PC-9 (cell line): ENCODE data around the gene SRPRB. TPM values are rescaled to one million over a fixed set of nuclear protein-coding genes. Genes with fewer than 3 reads are reported as not detected.

ENCODE experiments used
- BruUV-seq: library from RNA; stranded (reverse); fragments of 400-500 nt; replicated peaks from 2 replicates; lab custom pipeline; 2021; lab: Mats Ljungman, UMichigan
- CTCF ChIA-PET: fragments of 300-600 bp; sonication (Branson Sonifier 250); formaldehyde crosslinking; loops from one replicate; lab custom pipeline; 2022; ENCODE audit warnings: antibody characterized with exemption; lab: Charles Lee
- POLR2A ChIA-PET: fragments of 300-600 bp; sonication (Branson Sonifier 250); formaldehyde crosslinking; loops from one replicate; lab custom pipeline; 2022; ENCODE audit warnings: antibody characterized with exemption; ENCODE audit not compliant: unreplicated experiment; lab: Charles Lee
- DNase-seq, 2 experiments: peaks; one replicate each; pipeline versions ENCODE4 v3.0.0 to v3.0.0-alpha.2; 2015 to 2022; ENCODE audit warnings: mixed read lengths in 1 of 2
- H2AFZ ChIP-seq: fragments of 200-600 bp; sonication (generic); 2 replicates; pipeline ENCODE4 v1.8.1; 2017; ENCODE audit warnings: antibody characterized with exemption
- H3F3A ChIP-seq: fragments of 200-600 bp; sonication (generic); 2 replicates; pipeline ENCODE4 v1.8.1; 2017; ENCODE audit warnings: antibody characterized with exemption, mild to moderate bottlenecking, low read depth; ENCODE audit not compliant: insufficient read depth
- H3K27ac ChIP-seq: fragments of 200-600 bp; sonication (generic); 2 replicates; pipeline ENCODE4 v1.6.1; 2016; ENCODE audit warnings: mixed run types
- H3K27me3 ChIP-seq: fragments of 200-600 bp; sonication (generic); 2 replicates; pipeline ENCODE4 v1.6.1; 2016; ENCODE audit warnings: low read depth, mixed run types; ENCODE audit not compliant: insufficient read depth
- H3K36me3 ChIP-seq: fragments of 200-600 bp; sonication (generic); 2 replicates; pipeline ENCODE4 v1.6.1; 2016; ENCODE audit warnings: low read depth, mixed run types
- H3K4me1 ChIP-seq: fragments of 200-600 bp; sonication (generic); replicated peaks from 2 replicates; pipeline ENCODE4 v1.6.1; 2016; ENCODE audit warnings: mixed run types; ENCODE audit not compliant: insufficient read depth
- H3K4me2 ChIP-seq: fragments of 200-600 bp; sonication (generic); 2 replicates; pipeline ENCODE4 v1.6.1; 2017; ENCODE audit warnings: mixed run types
- H3K4me3 ChIP-seq: fragments of 200-600 bp; sonication (generic); 2 replicates; pipeline ENCODE4 v1.6.1; 2016; ENCODE audit warnings: mixed run types
- H3K79me2 ChIP-seq: fragments of 200-600 bp; sonication (generic); 2 replicates; pipeline ENCODE4 v1.6.1; 2017; ENCODE audit warnings: low read depth, mixed run types
- H3K9me2 ChIP-seq: fragments of 200-600 bp; sonication (generic); 2 replicates; pipeline ENCODE4 v1.8.1; 2017; ENCODE audit warnings: mild to moderate bottlenecking; ENCODE audit not compliant: insufficient read depth
- H3K9me3 ChIP-seq: fragments of 200-600 bp; sonication (generic); 2 replicates; pipeline ENCODE4 v1.8.1; 2016; ENCODE audit warnings: low read depth; ENCODE audit not compliant: insufficient read depth
- H4K20me1 ChIP-seq: fragments of 200-600 bp; sonication (generic); 2 replicates; pipeline ENCODE4 v1.8.1; 2017; ENCODE audit not compliant: insufficient read depth
- EZH2 ChIP-seq: fragments of 200-600 bp; sonication (generic); IDR thresholded peaks from 2 replicates; pipeline ENCODE4 v1.8.0; 2017; ENCODE audit warnings: antibody characterized with exemption, low read depth
- intact Hi-C: fragments of 100-400 bp; cut with micrococcal nuclease; formaldehyde crosslinking; loops from one replicate; pipeline ENCODE4 v1.10.0; 2022; ENCODE audit not compliant: unreplicated experiment
- total RNA-seq: library from RNA; stranded (reverse); gene quantifications from 2 replicates; pipeline ENCODE4 v1.2.3, GENCODE V29; 2021
- TF ChIP-seq, protein P1 (sequence below): fragments of 200-600 bp; sonication (generic); conservative IDR thresholded peaks from 2 replicates; pipeline ENCODE4 v1.6.1; 2017; ENCODE audit warnings: mixed run types, antibody characterized with exemption, mild to moderate bottlenecking, moderate library complexity

Gene SRPRB
- total RNA-seq, 1 experiment from 2014 or later = 25.5 TPM

DNA sequence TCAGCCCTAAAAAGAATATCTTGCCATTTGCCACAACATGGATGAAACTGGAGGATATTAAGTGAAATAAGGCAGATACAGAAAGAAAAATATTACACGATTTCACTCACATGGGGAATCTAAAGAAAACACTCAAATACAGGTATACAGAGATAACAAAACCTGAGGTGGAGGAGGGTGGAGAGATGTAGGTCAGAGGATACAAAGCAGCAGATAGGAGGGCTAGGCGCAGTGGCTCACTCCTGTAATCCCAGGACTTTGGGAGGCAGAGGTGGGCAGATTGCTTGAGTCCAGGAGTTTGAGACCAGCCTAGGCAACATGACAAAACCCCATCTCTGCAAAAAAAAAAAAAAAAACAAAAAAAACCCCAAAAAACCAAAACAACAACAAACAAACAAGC lies 23.2 kb upstream of the SRPRB start:
- Histone ChIP-seq H3K4me2 (no peak overlapping the region), H3K27ac (no peak overlapping the region), H4K20me1 (no peaks in the 10 kb centered on the region), H3K4me1 (no peaks in the 10 kb centered on the region), H3K9me3 (no peaks in the 10 kb centered on the region), H3K9me2 (no peaks in the 10 kb centered on the region), H3K79me2 (no peaks in the 10 kb centered on the region), H2AFZ (no peak overlapping the region), H3F3A (no peaks in the 10 kb centered on the region), H3K36me3 (no peaks in the 10 kb centered on the region), H3K4me3 (no peak overlapping the region), H3K27me3 (0 out of 2 replicates have a peak, but pooled peaks cover 8% of the 10 kb centered on the region)
- CTCF ChIA-PET = no interaction called here
- TF ChIP-seq, protein P1, sequence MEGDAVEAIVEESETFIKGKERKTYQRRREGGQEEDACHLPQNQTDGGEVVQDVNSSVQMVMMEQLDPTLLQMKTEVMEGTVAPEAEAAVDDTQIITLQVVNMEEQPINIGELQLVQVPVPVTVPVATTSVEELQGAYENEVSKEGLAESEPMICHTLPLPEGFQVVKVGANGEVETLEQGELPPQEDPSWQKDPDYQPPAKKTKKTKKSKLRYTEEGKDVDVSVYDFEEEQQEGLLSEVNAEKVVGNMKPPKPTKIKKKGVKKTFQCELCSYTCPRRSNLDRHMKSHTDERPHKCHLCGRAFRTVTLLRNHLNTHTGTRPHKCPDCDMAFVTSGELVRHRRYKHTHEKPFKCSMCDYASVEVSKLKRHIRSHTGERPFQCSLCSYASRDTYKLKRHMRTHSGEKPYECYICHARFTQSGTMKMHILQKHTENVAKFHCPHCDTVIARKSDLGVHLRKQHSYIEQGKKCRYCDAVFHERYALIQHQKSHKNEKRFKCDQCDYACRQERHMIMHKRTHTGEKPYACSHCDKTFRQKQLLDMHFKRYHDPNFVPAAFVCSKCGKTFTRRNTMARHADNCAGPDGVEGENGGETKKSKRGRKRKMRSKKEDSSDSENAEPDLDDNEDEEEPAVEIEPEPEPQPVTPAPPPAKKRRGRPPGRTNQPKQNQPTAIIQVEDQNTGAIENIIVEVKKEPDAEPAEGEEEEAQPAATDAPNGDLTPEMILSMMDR = no peak
- no peak for TF ChIP-seq EZH2
- BruUV-seq = no TSS peak
- no peak for DNase-seq
- intact Hi-C loops = no loop called here
- POLR2A ChIA-PET = no interaction called here

DNA sequence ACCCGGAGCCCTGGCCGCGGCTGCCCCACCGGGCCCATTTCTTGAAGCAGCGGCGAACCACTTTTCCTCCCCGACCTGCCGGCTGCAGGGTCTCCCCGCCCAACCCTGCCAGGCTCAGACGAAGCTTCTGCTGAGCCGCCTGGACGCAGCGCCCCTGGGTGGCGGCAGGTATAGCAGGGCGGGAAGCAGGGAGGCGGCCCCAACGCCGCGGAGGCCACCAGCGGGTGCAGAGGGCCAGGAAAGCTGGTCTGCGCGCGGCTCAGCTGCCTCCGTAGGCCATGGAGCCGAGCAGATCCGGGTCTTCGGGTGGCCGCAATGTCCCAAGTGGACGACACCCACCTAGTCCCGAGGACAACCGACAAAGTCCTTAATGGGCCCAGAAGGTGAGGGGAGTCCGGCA lies 21.9 kb upstream of the SRPRB start:
- POLR2A ChIA-PET = no interaction called here
- 0 out of 2 replicates have a peak, but pooled peaks cover 8% of the 10 kb centered on the region for H3K27me3 ChIP-seq
- no peaks in the 10 kb centered on the region for H3K36me3 ChIP-seq
- BruUV-seq = no TSS peak
- H3K9me3 ChIP-seq = no peaks in the 10 kb centered on the region
- no peak overlapping the region for H3K4me2 ChIP-seq
- H3K4me1 ChIP-seq = no peaks in the 10 kb centered on the region
- H3F3A ChIP-seq = no peaks in the 10 kb centered on the region
- no peak overlapping the region for H3K4me3 ChIP-seq
- H2AFZ ChIP-seq = no peak overlapping the region
- no peak overlapping the region for H3K27ac ChIP-seq
- no peaks in the 10 kb centered on the region for H3K79me2 ChIP-seq
- DNase-seq = no peak
- TF ChIP-seq, protein P1 = no peak
- no peak for TF ChIP-seq EZH2
- no peaks in the 10 kb centered on the region for H4K20me1 ChIP-seq
- intact Hi-C loops = no loop called here
- CTCF ChIA-PET = no interaction called here
- no peaks in the 10 kb centered on the region for H3K9me2 ChIP-seq

DNA sequence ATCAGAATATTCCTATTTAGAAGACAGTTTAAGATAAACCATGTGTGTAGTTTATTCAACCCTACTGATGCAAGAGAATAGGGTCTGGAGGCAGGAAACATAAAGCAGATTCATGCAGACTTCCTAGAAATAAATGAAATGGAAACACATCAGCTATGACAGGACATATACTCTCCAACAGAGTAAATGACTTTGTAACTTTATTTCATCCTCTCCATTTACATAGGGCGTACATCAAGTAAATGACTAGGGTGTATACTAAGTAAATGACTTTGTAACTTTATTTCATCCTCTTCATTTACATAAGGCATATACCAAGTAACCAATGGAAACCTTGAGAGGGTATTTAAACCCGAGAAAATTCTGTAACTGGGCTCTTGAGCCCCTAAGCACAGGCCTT lies 17.6 kb upstream of the SRPRB start:
- Histone ChIP-seq H3K27ac (no peak overlapping the region), H3F3A (no peaks in the 10 kb centered on the region), H3K27me3 (no peaks in the 10 kb centered on the region), H3K4me3 (no peak overlapping the region), H3K4me2 (no peak overlapping the region), H2AFZ (no peak overlapping the region), H3K4me1 (no peaks in the 10 kb centered on the region), H4K20me1 (no peaks in the 10 kb centered on the region), H3K9me2 (no peaks in the 10 kb centered on the region), H3K36me3 (no peaks in the 10 kb centered on the region), H3K79me2 (no peaks in the 10 kb centered on the region), H3K9me3 (peaks cover 22% of the 10 kb centered on the region; the same call in 1 of the 2 replicates)
- DNase-seq = no peak
- intact Hi-C loops = no loop called here
- CTCF ChIA-PET = no interaction called here
- TF ChIP-seq, protein P1 = no peak
- no peak for TF ChIP-seq EZH2
- POLR2A ChIA-PET = no interaction called here
- BruUV-seq = no TSS peak
